GM19239 (cell line): Measurements from ENCODE around the gene ADGRG6.

Source experiments
- DNase-seq: peaks from one replicate; pipeline ENCODE4 v3.0.0; 2011; ENCODE audit warnings: low spot score; ENCODE audit not compliant: insufficient read length
- FAIRE-seq: peaks from 2 replicates; lab custom pipeline; 2011; peaks lifted over from hg19 to GRCh38; lab: Jason Lieb, UNC

The ADGRG6 gene

DNA sequence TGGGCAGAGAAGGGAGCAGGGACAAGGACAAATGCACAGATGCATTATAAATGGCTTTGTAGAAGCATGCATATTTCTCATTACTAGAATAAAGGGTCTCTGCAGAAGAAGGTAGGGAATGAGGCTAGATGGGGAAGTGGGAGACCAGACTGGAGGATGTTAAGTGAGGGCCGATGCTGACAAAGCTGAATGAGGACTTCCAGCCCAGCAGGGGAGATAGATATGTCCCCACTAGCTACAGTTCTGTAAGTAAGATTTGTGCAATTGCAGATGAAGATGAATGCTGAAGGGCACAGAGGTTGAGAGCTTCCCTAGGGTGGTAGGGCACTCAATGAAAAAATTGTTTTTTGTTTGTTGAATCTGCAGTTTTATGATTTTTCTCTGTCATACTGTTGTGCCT, 16.9 kb downstream of the ADGRG6 start:
- DNase-seq (no peak), FAIRE-seq (no peak)

- no peak for DNase-seq
- FAIRE-seq: no peak
Measured at GRCh38 chr6:142320366-142320765, 18.6 kb downstream of the ADGRG6 start.

- DNase-seq (no peak), FAIRE-seq (no peak)
Measured at GRCh38 chr6:142321451-142321850, 19.6 kb downstream of the ADGRG6 start.

- DNase-seq: no peak
Measured at GRCh38 chr6:142322066-142322465, 20.3 kb downstream of the ADGRG6 start.

DNA sequence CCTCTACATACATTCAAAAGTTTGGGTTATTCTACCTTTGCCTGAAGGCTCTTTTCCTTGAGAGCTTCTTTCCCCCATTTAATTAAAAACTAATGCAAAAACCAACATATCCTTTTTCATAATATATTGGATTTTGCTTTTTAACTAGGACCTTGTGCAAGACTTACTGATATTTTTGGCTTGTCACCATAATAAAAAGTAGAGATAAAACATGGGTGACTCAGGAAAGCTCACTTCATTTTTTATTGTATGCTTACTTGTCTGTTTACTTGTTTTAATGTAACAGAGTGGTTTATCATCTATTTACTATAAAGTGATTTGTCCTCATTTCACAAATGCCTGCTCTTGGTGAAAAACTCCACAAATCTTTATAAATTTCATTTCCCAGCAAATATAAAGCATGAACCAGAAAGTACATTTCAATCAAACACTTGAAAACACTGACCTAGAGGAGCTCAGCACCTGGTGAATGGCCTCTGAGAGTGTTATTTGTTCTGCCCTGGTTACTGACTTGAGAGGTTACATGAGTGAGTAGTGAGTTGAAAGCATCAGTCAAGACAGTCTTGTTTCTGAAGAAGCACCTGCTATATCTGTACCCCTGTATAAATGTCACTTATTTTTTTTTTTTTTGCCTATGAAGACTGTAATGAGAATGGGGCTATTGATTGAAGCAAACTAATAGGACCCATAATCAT, 20.8 kb downstream of the ADGRG6 start:
- FAIRE-seq: no peak
- no peak for DNase-seq

More at GRCh38 chr6:142322066-142322465, 20.3 kb downstream of the ADGRG6 start:
- FAIRE-seq: no peak

DNA sequence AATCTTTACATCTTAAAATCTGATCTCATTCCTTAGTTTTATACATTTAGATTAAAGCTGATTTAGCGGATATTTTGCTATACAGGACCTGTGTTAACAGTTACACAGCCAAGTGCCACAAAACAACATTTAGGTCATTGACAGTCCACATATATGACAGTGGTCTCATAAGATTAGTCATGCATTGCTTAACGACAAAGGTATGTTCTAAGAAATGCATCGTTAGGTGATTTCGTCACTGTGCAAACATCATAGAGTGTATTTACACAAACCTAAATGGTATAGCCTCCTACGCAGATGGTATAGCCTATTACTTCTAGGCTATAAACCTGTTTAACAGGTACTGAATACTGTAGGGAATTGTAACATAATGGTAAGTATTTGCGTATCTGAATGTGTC, 21.6 kb downstream of the ADGRG6 start:
- DNase-seq (no peak), FAIRE-seq (no peak)

- DNase-seq (no peak), FAIRE-seq (no peak)
Measured at GRCh38 chr6:142324111-142324510, 22.3 kb downstream of the ADGRG6 start.

GRCh38 chr6:142325111-142325510, 23.3 kb downstream of the ADGRG6 start:
- FAIRE-seq: no peak
- no peak for DNase-seq

DNA sequence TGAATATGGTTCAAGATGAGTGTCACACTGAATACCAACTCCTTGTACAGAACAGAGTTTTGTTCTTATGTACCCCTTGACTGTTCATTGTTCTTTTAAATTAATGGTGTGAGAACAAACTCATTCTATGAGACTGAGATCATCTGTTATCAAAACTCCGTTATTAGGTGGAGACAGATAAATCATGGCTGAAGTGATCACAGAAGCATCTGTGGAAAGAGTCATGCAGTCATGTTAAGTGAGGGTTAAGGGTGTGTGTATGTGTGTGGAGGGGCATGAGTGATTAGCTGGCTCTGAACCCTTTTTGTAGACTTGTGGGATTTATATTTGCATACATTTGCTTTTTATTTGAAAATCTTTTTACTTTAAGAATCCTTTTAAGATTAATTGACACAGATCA, 24.7 kb downstream of the ADGRG6 start:
- FAIRE-seq: no peak
- no peak for DNase-seq

DNA sequence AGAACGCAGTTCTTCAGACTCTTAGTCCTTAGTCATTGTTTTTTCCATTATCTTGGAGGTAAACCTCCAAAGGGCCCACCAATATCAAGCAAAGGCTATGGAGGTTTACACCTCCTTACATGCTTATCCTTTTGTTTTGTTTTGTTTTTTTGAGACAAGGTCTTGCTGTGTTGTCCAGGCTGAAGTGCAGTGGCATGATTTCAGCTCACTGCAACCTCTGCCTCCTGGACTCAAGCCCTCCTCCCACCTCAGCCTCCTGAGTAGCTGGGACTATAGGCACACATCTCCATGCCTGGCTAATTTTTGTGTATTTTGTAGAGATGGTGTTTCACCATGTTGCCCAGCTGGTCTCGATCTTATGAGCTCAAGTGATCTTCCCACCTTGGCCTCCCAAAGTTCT, 26.3 kb downstream of the ADGRG6 start:
- DNase-seq: no peak
- no peak for FAIRE-seq

DNA sequence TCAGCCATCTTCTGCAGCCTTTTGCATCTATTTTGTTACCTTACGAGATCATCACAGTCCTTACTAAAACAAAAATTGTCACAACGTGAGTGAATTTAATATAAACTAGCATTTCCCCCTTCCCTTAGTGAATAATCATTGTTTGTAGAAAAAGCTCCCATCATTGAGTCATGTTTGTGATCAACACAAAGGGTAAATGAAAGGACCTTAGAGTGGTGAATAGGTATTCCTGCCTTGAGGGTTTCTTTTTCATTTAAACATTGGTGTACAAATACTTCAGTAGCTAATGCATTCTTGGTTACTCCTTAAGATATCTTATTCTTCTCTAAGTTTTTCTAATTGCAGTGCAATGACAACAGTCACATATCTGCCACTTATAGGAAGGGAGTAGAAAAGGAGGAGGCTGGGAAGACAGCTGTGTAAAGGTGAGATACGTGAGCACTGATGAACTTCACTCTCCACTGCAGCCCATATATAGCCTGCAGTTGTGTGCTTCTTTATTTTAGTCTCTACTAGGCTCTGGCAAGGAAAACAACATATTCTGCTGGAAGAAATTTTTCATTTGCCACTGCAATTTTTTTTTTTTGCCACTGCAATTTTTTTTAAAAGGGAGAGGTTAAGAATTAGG, 27.8 kb downstream of the ADGRG6 start:
- FAIRE-seq (no peak), DNase-seq (no peak)

DNA sequence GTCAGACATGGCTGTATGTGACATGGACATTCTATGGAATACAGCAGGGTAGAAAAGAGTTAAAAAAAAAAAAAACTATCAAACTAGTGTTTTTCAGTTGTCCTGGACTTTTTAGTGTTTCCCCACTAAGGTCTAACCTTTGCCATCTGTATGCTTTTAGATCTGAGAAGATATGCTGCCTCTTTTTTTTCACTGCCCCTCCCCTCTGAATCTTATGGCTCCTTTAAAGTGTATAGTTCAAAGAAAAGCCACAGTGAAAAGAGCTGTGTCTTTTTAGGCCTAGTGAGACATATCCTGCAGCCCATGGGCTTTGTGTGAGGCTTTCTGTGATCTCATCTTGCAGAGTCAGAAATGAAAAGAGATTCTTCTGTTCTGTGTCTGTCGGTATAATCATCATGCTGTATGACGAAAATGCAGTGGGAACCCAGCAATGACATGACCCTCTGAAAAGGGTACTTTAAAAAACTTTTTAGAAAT, 29.3 kb downstream of the ADGRG6 start:
- no peak for FAIRE-seq
- DNase-seq: no peak

DNA sequence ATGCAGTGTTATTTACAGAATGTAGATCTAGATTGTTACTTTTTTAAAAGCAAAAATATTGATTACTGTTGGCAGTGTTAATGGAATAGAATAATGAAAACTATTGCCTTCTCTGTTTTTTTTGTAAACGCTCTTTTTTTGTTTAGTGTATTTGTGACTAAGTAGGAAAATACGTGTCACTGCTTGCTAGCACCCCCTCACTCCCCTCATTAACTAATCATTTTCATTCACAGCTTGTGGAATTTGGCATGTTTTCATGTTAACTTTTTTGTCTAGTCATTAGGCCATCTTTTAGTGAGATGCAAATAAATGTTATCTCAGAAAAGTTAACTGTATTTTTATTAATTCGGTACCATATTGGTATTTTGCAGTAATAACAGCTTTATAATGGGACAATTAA, 29.8 kb downstream of the ADGRG6 start:
- FAIRE-seq (no peak), DNase-seq (no peak)

- FAIRE-seq (no peak), DNase-seq (no peak)
Measured at GRCh38 chr6:142332393-142333098, 30.7 kb downstream of the ADGRG6 start.

- FAIRE-seq (no peak), DNase-seq (no peak)
Measured at GRCh38 chr6:142333431-142333830, 31.6 kb downstream of the ADGRG6 start.

DNA sequence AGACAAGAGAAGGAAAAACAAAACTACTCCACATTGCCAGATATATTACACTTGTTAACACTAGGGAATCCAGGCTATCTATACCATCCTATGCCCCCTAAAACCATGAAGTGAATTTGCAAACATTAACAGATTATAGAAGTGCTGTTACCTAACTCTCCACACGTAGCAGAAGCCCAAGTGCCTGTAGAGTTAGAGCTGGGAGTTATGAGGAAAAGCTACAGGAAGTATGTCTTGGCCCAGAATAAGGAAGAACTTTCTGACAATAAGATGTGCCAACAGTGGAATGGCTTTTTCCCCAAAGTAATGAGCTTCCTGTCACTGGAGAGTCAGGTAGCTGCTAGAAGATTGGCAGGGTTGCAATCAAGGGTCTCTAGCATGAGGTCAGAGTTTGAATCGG, 32.5 kb downstream of the ADGRG6 start:
- no peak for DNase-seq
- FAIRE-seq: no peak

DNA sequence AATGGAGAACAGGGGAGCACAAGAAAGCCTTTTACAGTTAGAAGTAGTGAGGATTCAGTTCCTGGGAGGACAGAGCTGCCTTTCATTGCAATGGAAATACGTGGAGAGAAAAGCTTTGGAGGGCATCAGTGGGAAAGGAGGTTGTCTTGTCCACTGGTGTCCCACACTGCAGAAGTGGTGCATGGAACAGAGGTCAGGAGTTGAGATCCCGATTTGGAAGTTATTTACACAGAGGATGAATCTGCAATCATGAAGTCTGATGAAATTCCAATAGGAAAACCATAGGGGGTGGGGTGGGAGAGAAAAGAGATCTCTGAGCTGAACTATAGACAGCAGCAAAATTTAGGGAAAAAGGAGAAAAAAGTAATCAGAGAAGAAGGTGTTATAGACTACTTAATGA, 33.6 kb downstream of the ADGRG6 start:
- DNase-seq (no peak), FAIRE-seq (no peak)

DNA sequence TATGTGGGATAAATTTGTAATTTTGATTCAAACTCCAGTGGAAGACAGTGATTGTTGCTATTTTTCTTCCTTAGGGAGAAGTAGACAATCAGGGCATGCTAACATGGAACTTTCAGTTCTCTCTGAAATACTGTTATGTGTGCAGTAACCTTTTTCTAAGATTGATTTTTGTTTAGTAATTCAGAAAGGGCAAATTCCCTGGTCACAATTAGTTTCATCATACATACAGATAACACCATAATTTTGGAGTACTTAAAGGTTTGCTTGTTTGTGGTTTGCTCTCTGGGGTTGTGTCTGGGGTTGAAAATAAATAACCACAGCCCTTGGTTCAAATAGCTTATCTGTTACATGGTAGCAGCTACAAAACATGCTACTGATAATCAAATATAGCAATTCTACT, 34.4 kb downstream of the ADGRG6 start:
- no peak for FAIRE-seq

DNA sequence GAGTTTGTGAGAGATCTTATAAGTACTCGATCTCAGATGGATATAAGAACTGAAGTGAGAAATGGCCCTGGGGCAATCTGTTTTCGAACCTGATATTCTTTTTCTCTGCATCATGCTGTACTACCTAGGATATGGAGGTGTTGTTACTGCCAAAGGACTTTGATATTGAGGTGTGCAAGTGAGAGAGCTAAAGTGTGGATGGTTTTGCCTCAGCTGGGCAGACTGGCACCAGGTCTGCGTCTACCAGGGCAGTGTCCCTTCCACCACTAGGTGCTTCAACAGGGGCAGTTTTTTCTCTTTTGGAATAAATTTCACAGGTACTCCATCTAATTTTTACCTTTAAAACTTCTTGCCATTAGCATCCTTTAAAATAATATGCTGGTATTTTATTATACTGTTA, 35.0 kb downstream of the ADGRG6 start:
- DNase-seq (no peak), FAIRE-seq (no peak)

More for the DNA sequence above, 34.4 kb downstream of the ADGRG6 start:
- DNase-seq: no peak

DNA sequence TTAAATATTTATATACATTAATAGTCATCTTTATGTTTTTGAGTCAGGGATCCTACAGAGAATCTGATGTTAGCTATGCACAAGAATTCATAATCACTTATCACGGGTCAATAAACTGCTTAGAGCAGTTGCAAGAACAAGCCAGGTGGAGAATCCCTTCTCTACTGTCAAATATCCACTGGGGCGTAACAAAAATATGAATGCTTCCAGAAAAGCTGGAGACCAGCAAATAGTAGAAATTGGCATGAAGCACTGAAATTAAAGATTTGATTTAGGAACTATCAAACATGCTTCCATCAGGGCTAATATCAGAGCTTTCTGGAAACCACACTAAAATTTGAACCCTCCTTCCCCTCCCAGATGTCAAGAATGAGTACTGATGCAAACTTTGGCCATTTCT, 37.3 kb downstream of the ADGRG6 start:
- FAIRE-seq (no peak), DNase-seq (no peak)

DNA sequence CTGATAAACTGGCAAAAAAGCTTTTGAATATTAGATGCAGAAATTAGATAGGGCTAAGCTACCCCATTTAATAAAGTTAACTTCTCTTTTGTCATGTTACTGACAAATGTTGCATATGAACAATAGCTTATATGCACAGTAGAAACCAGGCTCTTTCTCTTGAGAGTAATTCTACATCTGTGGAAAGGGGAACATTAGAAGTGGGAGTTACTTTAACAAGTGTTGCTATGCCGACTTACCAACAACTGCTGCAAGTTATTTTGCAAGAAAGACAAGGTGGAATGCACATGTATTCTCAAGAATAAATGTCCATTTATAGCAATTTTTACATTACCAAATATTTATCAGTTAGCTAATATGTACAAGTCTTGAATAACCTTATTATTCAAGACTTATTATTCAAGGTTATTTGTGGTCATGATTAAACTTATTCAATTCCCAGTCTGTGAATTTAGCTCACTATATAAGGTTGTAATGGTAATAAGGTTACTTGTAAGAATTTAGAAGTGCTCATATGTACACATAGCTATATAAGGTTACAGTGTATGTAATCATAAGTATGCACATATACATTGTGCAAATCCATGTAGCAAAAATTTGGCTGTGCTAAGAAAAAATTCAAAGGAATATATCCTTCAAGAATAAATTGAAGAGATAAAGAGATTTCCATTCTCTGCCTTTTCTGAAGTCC, 38.3 kb downstream of the ADGRG6 start:
- no peak for FAIRE-seq
- no peak for DNase-seq
